ENCODE results near the gene GPRC5A. TPM values are rescaled to one million over a fixed set of nuclear protein-coding genes. Genes with fewer than 3 reads are reported as not detected.
A peak's percentile ranks its signal among the peaks of the same experiment; 100 is the strongest.

The GPRC5A gene
- total and polyA plus RNA-seq, 9 donors: 6.5 to 71.5 (median 37.9) TPM

GRCh38 chr12:12965836-12966235 is 74.5 kb downstream of the GPRC5A start:
- Histone ChIP-seq H3K27me3 (no peaks in the 10 kb centered on the region), H3K9me3 (no peaks in the 10 kb centered on the region), H3K36me3 (no peaks in the 10 kb centered on the region), H3K4me1 (ENCODE audit: insufficient read depth) (no peaks in the 10 kb centered on the region), H3K27ac (no peak overlapping the region), H3K4me3 (no peak overlapping the region)
- 67 to 69% (median 69%) methylated on average over 4 of the region's 4 CpGs for WGBS, 3 donors
- no peak for DNase-seq
- TF ChIP-seq EP300 (IDR thresholded peaks at IDR 0.05) (no peak), POLR2A (IDR thresholded peaks at IDR 0.05) (no peak)
- TF ChIP-seq, protein P1, sequence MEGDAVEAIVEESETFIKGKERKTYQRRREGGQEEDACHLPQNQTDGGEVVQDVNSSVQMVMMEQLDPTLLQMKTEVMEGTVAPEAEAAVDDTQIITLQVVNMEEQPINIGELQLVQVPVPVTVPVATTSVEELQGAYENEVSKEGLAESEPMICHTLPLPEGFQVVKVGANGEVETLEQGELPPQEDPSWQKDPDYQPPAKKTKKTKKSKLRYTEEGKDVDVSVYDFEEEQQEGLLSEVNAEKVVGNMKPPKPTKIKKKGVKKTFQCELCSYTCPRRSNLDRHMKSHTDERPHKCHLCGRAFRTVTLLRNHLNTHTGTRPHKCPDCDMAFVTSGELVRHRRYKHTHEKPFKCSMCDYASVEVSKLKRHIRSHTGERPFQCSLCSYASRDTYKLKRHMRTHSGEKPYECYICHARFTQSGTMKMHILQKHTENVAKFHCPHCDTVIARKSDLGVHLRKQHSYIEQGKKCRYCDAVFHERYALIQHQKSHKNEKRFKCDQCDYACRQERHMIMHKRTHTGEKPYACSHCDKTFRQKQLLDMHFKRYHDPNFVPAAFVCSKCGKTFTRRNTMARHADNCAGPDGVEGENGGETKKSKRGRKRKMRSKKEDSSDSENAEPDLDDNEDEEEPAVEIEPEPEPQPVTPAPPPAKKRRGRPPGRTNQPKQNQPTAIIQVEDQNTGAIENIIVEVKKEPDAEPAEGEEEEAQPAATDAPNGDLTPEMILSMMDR (IDR thresholded peaks at IDR 0.05): no peak
- intact Hi-C loops (cut with DNase I): no loop called here

MicroRNA genes within 50 kb of the gene (microRNA counts, 767-probe panel; counts per million panel counts)
- microRNA hsa-miR-614: 530 counts per million, percentile 78 among the panel's probes with 10 or more counts

Other genes with a start within 250 kb of the GPRC5A start
- under 1 TPM in 2 of 7 donors, not detected in 5; 0.35 to 0.38 TPM for gene GPR19, start 195.4 kb upstream of the GPRC5A start, total RNA-seq
- under 1 TPM; 0.06 to 0.13 TPM for gene GPR19, start 195.4 kb upstream of the GPRC5A start, polyA plus RNA-seq
- 10 to 100 TPM; 54.3 to 90.2 (median 76.8) TPM for gene CDKN1B, start 174.2 kb upstream of the GPRC5A start, total RNA-seq
- 10 to 100 TPM; 73.5 to 74.2 TPM for gene CDKN1B, start 174.2 kb upstream of the GPRC5A start, polyA plus RNA-seq
- 10 to 100 TPM in 4 of 7 donors, 1 to 10 TPM in 3; 2.7 to 20.7 (median 10.0) TPM for gene APOLD1, start 105.9 kb upstream of the GPRC5A start, total RNA-seq
- 1 to 10 TPM; 6.1 to 7.3 TPM for gene APOLD1, start 105.9 kb upstream of the GPRC5A start, polyA plus RNA-seq
- 10 to 100 TPM; 45.6 to 59.8 (median 52.3) TPM for gene DDX47, start 78.2 kb upstream of the GPRC5A start, total RNA-seq
- 10 to 100 TPM; 38.6 to 71.7 TPM for gene DDX47, start 78.2 kb upstream of the GPRC5A start, polyA plus RNA-seq
- under 1 TPM in 1 of 7 donors, not detected in 6; 0.37 TPM for gene GPRC5D, start 60.6 kb downstream of the GPRC5A start, total RNA-seq
- under 1 TPM in 1 of 2 donors, not detected in 1; 0.22 TPM for gene GPRC5D, start 60.6 kb downstream of the GPRC5A start, polyA plus RNA-seq
- gene HEBP1, start 108.7 kb downstream of the GPRC5A start, total RNA-seq: 100 to 1,000 TPM in 2 of 7 donors, 10 to 100 TPM in 5; 31.6 to 102 (median 83.7) TPM
- 100 to 1,000 TPM in 1 of 2 donors, 10 to 100 TPM in 1; 90.2 to 150 TPM for gene HEBP1, start 108.7 kb downstream of the GPRC5A start, polyA plus RNA-seq
- gene FAM234B, start 152.8 kb downstream of the GPRC5A start, total RNA-seq: 1 to 10 TPM; 5.3 to 8.8 (median 5.7) TPM
- 1 to 10 TPM; 2.1 to 9.4 TPM for gene FAM234B, start 152.8 kb downstream of the GPRC5A start, polyA plus RNA-seq
- not detected for gene GSG1, start 212.1 kb downstream of the GPRC5A start, total RNA-seq
- gene GSG1, start 212.1 kb downstream of the GPRC5A start, polyA plus RNA-seq: under 1 TPM; 0.33 to 0.43 TPM